Vagina (tissue), 2 donors: ENCODE measurements around the gene ASB4. TPM values are rescaled to one million over a fixed set of nuclear protein-coding genes. Genes with fewer than 3 reads are reported as not detected.

ENCODE experiments used
- DNase-seq, 2 donors: peaks; one replicate each; pipeline ENCODE4 v3.0.0-alpha.2; 2017; ENCODE audit errors: extremely low spot score in 2 of 2
- H3K27ac ChIP-seq: fragments of 200-600 bp; sonication (generic); one replicate; pipeline ENCODE4 v1.5.1; 2019
- H3K27me3 ChIP-seq: fragments of 200-600 bp; sonication (generic); one replicate; pipeline ENCODE4 v1.5.1; 2019
- H3K36me3 ChIP-seq, 2 donors: fragments of 200-600 bp; sonication (generic); one replicate each; pipeline ENCODE4 v1.5.1; 2017 to 2019
- H3K4me1 ChIP-seq: fragments of 200-600 bp; sonication (generic); one replicate; pipeline ENCODE4 v1.5.1; 2019
- H3K4me3 ChIP-seq, 2 donors: fragments of 200-600 bp; sonication (generic); 1 replicate in 1 of 2; 2 replicates in 1 of 2; pipeline ENCODE4 v1.5.1; 2016 to 2019
- H3K9me3 ChIP-seq: fragments of 200-600 bp; sonication (generic); one replicate; pipeline ENCODE4 v1.5.1; 2019
- POLR2A ChIP-seq, 2 donors: fragments of 450-650 bp; IDR thresholded peaks; one replicate each; pipeline ENCODE4 v1.6.1; 2017; ENCODE audit warnings: antibody characterized with exemption in 2 of 2, mild to moderate bottlenecking in 2 of 2, moderate library complexity in 2 of 2
- POLR2AphosphoS5 ChIP-seq, 2 donors: sonication (generic); formaldehyde crosslinking; IDR thresholded peaks; one replicate each; pipeline ENCODE4 v1.9.0; 2017; ENCODE audit warnings: antibody characterized with exemption in 2 of 2, mild to moderate bottlenecking in 2 of 2, low read depth in 1 of 2; ENCODE audit not compliant: insufficient read depth in 1 of 2
- intact Hi-C: fragments of 100-400 bp; cut with DNase I; formaldehyde crosslinking; loops from one replicate; pipeline ENCODE4 v1.15.1; 2023
- total RNA-seq: library from RNA; depleted of rRNA; stranded (reverse); fragments of >200 nt; gene quantifications from one replicate; pipeline ENCODE4 v1.2.3, GENCODE V29; 2016
- TF ChIP-seq, protein P1 (sequence below), 3 experiments: fragments of 450-650 bp in 2 of 3; fragments of 200-600 bp in 1 of 3; sonication (generic) in 1 of 3; IDR thresholded peaks; one replicate each; pipeline ENCODE4 v1.5.1; 2017 to 2019; ENCODE audit warnings: antibody characterized with exemption in 3 of 3, mild to moderate bottlenecking in 2 of 3, moderate library complexity in 2 of 3

ASB4 gene
- total RNA-seq = 0.25 TPM

DNA sequence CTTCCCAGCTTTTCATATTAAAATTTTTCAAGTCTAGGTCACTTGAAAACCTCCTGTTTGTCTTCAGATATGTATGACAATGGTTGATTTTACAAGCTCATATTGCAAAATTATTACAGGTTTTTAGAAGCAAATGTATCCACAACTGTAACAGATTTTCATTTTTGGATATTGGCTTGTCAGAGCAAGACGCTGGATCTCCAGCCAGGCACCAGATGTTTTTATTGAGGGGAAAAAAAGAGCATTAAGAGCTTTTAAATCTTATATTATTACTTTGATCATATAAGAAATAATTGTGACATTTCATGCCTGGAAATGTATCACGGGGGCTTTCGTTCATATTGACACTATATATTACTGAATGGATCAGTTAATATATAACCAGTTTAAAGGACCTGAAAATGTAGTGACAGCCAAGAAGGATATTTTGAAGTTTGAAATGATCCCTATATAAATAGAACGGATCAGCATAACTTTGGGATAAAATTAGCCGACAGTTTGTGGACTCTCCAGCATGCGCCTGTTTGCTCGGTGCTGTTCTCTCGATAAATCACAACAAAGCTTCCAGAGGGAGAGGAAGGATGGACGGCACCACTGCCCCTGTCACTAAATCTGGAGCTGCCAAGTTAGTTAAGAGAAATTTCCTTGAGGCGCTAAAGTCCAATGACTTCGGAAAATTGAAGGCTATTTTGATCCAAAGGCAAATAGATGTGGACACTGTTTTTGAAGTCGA, at the start of gene ASB4:
ASB4 (plus strand) TSS at position 553 of the 733 bp plus-strand sequence; CDS start at position 582, 29 bp downstream.
- Histone ChIP-seq H3K4me3 (no peak within 1 kb of the TSS), H3K4me1 (no peaks in the 10 kb centered on the region), H3K27ac (no peak within 1 kb of the TSS), H3K36me3 (no peaks in the 10 kb centered on the region), H3K9me3 (no peaks in the 10 kb centered on the region), H3K27me3 (no peaks in the 10 kb centered on the region)
- intact Hi-C loops = no loop called here
- TF ChIP-seq POLR2A (IDR thresholded peaks at IDR 0.05) = no peak
- TF ChIP-seq, protein P1, sequence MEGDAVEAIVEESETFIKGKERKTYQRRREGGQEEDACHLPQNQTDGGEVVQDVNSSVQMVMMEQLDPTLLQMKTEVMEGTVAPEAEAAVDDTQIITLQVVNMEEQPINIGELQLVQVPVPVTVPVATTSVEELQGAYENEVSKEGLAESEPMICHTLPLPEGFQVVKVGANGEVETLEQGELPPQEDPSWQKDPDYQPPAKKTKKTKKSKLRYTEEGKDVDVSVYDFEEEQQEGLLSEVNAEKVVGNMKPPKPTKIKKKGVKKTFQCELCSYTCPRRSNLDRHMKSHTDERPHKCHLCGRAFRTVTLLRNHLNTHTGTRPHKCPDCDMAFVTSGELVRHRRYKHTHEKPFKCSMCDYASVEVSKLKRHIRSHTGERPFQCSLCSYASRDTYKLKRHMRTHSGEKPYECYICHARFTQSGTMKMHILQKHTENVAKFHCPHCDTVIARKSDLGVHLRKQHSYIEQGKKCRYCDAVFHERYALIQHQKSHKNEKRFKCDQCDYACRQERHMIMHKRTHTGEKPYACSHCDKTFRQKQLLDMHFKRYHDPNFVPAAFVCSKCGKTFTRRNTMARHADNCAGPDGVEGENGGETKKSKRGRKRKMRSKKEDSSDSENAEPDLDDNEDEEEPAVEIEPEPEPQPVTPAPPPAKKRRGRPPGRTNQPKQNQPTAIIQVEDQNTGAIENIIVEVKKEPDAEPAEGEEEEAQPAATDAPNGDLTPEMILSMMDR (IDR thresholded peaks at IDR 0.05) = no peak
- TF ChIP-seq POLR2AphosphoS5 (IDR thresholded peaks at IDR 0.05; ENCODE audit: insufficient read depth in 1 of 2, low read depth in 1 of 2) = no peak
- no peak for DNase-seq

GRCh38 chr7:95436407-95436806, 49.3 kb upstream of the ASB4 start:
- no peak overlapping the region for H3K27ac ChIP-seq
- TF ChIP-seq, protein P1 (IDR thresholded peaks at IDR 0.05) = no peak
- TF ChIP-seq POLR2A (IDR thresholded peaks at IDR 0.05) (no peak), POLR2AphosphoS5 (IDR thresholded peaks at IDR 0.05; ENCODE audit: insufficient read depth in 1 of 2, low read depth in 1 of 2) (no peak)
- intact Hi-C loops = no loop called here
- no peaks in the 10 kb centered on the region for H3K27me3 ChIP-seq
- H3K36me3 ChIP-seq = no peaks in the 10 kb centered on the region
- H3K4me3 ChIP-seq = no peak overlapping the region
- H3K9me3 ChIP-seq = no peaks in the 10 kb centered on the region
- no peak for DNase-seq
- no peaks in the 10 kb centered on the region for H3K4me1 ChIP-seq

- Histone ChIP-seq H3K9me3 (no peaks in the 10 kb centered on the region), H3K27me3 (no peaks in the 10 kb centered on the region), H3K4me1 (no peaks in the 10 kb centered on the region), H3K27ac (no peak overlapping the region), H3K4me3 (no peak overlapping the region), H3K36me3 (no peaks in the 10 kb centered on the region)
- intact Hi-C loops = no loop called here
- TF ChIP-seq POLR2AphosphoS5 (IDR thresholded peaks at IDR 0.05; ENCODE audit: insufficient read depth in 1 of 2, low read depth in 1 of 2) (no peak), POLR2A (IDR thresholded peaks at IDR 0.05) (no peak)
- TF ChIP-seq, protein P1 (IDR thresholded peaks at IDR 0.05) = no peak
- no peak for DNase-seq
These were observed 45.2 kb upstream of the ASB4 start for GRCh38 chr7:95440394-95441038.

- Histone ChIP-seq H3K27me3 (no peaks in the 10 kb centered on the region), H3K4me3 (no peak overlapping the region), H3K4me1 (no peaks in the 10 kb centered on the region), H3K9me3 (no peaks in the 10 kb centered on the region), H3K27ac (no peak overlapping the region), H3K36me3 (no peaks in the 10 kb centered on the region)
- TF ChIP-seq, protein P1 (IDR thresholded peaks at IDR 0.05) = no peak
- TF ChIP-seq POLR2AphosphoS5 (IDR thresholded peaks at IDR 0.05; ENCODE audit: insufficient read depth in 1 of 2, low read depth in 1 of 2) = no peak
- no peak for TF ChIP-seq POLR2A (IDR thresholded peaks at IDR 0.05)
- DNase-seq = no peak
- intact Hi-C loops = no loop called here
These were observed 44.5 kb upstream of the ASB4 start for GRCh38 chr7:95441042-95441823.
